HG03097 (cell line): ENCODE data around the gene CEP112.
"Not testable (repeated sequence)": the region's sequence is repeated elsewhere in the genome, so short reads cannot be mapped to it uniquely, and the experiment has no call there.

Experiments
- ATAC-seq: cut with Tn5 transposase; IDR thresholded peaks from one replicate; pipeline ENCODE4 v1.9.1; 2021; ENCODE audit not compliant: unreplicated experiment, low FRiP score

The CEP112 gene

DNA sequence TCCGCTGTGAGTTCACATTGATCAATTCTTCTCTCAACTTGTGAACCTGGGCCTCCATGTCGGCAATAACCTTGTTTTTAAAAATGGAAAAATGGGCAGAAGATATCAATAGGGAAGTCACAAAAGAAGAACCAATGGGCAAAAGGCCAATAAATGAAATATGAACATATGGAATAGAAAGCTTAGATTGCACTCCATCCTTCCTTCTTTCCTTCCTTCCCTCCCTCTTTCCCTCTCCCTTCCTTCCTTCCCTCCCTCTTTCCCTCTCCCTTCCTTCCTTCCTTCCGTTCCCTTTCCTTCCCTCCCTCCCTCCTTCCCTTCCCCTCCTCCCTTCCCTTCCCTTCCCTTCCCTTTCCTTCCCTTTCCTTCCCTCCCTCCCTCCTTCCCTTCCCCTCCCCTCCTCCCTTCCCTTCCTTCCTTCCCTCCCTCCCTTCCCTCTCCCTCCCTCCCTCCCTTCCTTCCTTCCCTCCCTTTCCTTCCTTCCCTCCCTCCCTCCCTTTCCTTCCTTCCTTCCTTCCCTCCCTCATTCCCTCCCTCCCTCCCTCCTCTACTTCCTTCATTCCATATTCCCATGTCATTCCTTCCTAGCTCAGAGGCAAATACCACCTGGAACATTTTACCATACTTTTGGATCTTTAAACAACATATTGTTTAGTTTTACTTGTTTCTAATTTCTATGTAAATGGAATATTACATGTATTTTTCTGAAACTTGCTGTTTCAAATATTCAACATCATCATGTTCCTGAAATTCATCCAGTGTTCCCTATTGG is 339.8 kb downstream of the CEP112 start:
- ATAC-seq: no peak

DNA sequence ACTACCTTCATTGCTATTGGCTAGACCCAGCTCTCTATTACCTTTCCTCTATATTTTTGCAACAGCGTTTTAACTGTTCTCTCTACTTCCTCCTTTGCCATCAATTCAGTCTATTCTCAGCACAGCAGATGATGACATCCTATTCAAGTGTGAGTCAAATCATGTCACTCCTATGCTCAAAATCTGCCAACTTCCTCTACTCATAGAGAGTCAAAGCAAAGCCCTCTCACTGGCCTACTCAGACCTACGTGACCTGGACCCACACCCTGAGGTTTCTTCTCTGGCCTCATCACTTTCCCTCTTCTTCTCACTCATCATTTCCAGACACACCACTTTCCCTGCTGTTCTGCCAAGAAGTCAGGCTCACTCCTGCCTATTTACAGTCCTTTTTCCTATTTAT is 341.4 kb downstream of the CEP112 start:
- ATAC-seq: no peak

DNA sequence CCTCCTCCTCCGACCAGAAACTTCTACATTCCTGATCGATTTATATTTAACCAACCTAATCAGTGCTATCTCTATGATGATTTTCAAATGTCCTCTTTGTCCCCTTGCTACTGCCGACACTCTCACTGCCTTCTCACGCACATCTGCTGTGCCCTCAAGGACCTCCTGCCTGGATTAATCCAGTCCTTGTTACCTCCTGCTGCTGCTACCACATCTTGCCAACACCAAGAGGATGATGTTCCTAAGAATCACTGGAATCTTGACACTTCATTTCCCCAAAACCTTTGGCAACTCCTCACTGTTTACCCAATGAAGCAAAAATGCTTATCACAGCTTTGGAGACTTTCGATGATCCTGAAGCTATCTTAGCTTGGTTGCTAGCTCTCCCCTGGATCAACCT is 343.2 kb downstream of the CEP112 start:
- no peak for ATAC-seq

DNA sequence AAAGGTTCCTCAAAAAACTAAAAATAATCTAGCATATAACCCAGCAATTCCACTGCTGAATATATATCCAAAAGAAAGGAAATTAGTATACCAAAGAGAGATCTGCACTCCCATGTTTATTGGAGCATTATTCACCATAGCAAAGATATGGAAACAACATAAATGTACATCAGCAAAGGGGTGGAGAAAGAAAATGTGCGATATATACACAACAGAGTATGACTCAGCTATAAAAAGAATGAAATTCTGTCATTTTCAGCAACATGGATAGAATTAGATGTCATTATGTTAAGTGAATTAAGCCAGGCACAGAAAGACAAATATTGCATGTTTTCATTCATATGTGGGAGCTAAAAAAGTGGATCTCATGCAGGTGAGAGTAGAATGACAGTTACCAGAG is 350.8 kb downstream of the CEP112 start:
- ATAC-seq: no peak

- ATAC-seq: not testable (repeated sequence)
Measured at GRCh38 chr17:65837232-65837631, 354.7 kb downstream of the CEP112 start.

DNA sequence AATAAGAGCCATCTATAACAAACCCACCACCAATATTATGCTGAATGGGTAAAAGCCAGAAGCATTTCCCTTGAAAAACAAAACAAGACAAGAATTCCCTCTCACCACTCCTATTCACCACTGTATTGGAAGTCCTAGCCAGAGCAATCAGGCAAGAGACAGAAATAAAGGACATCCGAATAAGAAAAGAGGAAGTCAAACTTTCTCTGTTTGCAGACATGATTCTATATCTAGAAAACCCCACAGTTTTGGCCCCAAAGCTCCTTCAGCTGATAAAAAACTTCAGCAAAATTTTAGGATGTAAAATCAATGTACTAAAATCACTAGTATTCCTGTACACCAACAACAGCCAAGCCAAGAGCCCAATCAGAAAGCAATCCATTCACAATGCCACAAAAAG is 358.7 kb downstream of the CEP112 start:
- no peak for ATAC-seq

DNA sequence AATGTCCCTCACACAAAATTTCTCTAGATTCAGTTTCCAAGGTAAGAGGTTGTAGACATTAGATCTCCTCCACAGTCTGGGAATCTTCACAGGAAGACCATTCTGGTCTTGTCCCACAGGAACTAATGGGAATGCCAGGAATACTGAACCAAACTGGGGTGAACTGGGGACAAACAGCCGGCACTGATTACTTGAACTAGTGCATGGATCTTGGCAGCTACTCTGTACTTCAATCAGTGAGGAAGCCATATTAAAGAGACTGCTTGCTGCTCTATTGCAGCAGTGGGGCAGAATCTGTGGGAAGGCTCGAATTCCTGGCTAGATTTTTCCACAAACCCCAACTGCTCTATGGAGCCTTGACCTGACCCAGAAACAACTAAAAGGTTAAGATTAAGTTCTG is 361.6 kb downstream of the CEP112 start:
- no peak for ATAC-seq

- ATAC-seq: not testable (repeated sequence)
Measured at GRCh38 chr17:65826577-65826976, 365.4 kb downstream of the CEP112 start.

GRCh38 chr17:65824901-65825300 is 367.0 kb downstream of the CEP112 start:
- ATAC-seq: no peak

GRCh38 chr17:65823713-65824112 is 368.2 kb downstream of the CEP112 start:
- ATAC-seq: no peak

DNA sequence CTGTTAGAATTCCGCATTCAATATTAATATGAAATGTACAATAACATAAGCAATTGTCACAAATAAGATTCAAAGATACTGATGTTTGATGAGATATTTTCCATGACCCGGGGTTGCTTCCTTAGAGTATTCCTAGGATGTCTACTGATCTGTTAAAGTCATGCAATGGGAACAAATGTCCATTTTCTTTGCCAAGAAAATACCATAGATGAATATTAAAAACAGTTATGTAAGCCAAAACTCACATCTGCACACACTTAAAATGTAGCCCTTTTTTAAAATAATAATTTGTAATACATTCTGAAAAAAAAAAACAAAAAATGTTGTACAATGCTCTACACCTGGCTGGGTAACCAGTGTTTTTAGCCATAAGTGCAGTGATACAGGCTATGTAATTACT is 371.1 kb downstream of the CEP112 start:
- ATAC-seq: no peak

DNA sequence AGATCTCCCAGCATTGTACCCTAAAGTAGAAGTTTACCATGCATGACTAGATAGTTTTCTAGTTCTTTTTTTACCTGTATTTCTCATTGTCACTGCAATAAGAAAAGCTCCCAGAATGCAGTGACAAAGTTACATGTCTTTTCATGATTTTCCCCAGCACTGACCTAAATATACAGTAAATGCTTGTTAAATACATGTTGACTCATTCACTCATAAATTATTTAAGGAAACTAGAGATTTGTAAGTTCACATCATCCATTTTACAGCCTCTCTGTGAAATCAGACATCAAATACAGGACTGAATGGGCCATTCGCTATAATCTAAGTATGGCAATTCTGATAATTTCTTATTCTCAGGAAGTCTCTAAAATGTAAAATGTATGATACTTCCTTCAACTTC is 371.6 kb downstream of the CEP112 start:
- no peak for ATAC-seq

- no peak for ATAC-seq
Measured at GRCh38 chr17:65819810-65820209, 372.1 kb downstream of the CEP112 start.

DNA sequence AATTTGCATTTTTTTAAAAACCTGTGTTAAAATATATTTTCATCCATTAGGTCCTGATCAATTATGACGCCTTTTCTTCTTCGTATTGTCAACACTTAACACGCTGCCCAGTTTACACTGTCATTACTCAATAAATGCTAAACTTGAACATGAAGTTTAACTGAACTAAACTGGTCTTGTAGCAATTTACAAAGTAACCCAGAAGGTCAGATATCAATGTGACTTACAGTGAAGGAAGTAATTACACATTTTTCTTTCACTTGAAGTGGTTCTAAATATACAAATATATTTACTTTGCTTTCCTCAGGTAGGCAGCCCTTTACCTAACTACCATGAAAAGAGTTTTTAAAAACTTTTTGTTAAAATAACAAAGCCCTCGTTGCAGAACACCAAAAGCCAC is 374.0 kb downstream of the CEP112 start:
- no peak for ATAC-seq

- no peak for ATAC-seq
Measured at GRCh38 chr17:65814418-65814817, 377.5 kb downstream of the CEP112 start.

DNA sequence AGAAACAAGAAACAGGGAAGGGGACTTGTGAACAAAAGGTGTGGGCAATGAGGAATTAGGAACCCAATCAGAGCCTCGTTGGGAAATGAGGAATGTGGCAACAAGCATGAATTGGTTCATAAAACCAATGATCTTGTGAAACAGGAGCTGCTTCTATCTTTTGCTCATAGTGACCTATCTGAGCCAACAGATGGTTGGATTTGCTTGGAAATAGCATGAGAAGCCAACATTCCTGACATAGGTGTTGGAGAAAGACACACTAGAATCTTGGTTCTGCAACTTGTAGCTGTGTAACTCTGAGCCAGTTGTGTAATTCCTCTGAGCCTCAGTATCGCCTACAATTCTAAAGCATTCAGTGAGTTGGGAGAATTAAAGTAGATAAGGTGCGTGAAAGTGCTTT is 378.6 kb downstream of the CEP112 start:
- no peak for ATAC-seq

- ATAC-seq: no peak
Measured at GRCh38 chr17:65811043-65811442, 380.9 kb downstream of the CEP112 start.

DNA sequence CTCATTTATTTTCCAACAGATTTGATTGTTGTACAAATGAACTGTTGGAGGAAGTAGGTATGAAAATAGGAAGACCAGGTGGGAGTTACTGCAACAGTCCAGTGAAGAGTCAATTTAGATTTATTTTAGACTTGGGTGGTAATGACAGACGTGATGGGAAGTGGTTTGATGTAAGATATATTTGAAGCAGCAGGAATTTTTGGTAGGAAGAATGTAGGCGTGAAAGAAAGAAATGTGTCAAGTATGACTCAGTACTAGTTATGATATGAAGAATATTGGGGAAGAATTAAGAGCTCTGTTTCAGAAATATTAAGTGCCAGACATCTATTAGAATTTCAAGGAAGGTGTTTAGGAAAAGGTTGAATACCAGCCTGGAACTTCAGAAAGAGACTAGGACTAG is 382.6 kb downstream of the CEP112 start:
- no peak for ATAC-seq

- not testable (repeated sequence) for ATAC-seq
Measured at GRCh38 chr17:65808566-65808965, 383.4 kb downstream of the CEP112 start.

DNA sequence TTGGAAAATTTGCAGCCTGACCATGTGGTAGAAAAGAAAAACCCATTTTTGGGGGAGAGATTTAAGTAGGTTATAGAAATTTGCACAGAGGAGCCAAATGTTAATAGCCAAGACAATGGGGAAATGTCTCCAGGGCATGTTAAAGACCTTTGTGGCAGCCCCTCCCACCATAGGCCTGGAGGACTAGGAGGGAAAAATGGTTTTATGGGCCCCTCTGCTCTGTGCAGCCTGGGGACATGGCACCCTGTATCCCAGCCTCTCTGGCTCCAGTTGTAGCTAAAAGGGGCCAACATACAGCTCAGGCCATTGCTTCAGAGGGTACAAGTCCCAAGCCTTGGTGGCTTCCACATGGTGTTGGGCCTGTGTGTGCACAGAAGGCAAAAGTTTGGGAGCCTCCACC is 384.6 kb downstream of the CEP112 start:
- ATAC-seq: no peak

DNA sequence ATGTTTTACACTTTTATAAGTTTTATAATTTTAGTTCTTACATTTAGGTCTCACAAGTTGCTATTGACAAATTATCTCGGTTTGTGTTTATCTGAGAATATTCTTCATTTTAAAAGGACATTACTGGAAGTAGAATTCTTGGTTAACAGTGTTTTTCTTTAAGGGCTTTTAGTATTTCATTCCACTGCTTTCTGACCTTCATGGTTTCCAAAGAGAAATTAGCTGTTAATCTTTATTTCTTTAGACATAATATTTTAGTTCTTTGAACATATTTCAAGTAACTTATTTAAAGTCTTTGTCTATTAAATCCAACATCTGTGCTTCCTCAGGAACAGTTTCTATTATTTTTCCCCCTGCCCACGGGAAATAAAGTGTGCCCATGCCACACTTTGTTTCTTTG is 390.4 kb downstream of the CEP112 start:
- ATAC-seq: no peak

- no peak for ATAC-seq
Measured at GRCh38 chr17:65800655-65801054, 391.3 kb downstream of the CEP112 start.

- ATAC-seq: no peak
Measured at GRCh38 chr17:65799869-65800268, 392.1 kb downstream of the CEP112 start.
